CD8-positive, alpha-beta memory T cell (primary cell): Measurements from ENCODE around the gene RPH3AL. TPM values are rescaled to one million over a fixed set of nuclear protein-coding genes. Genes with fewer than 3 reads are reported as not detected.

Experiments
- CTCF ChIA-PET: fragments of 350-600 bp; sonication (Branson Sonifier 250); formaldehyde crosslinking; loops from one replicate; lab custom pipeline; 2021; ENCODE audit warnings: antibody characterized with exemption; lab: Charles Lee
- POLR2A ChIA-PET: fragments of 350-600 bp; sonication (Branson Sonifier 250); formaldehyde crosslinking; loops from one replicate; lab custom pipeline; 2021; ENCODE audit warnings: antibody characterized with exemption; lab: Charles Lee
- DNase-seq, 5 donors: peaks; one replicate each; pipeline versions ENCODE4 v3.0.0 to v3.0.0-alpha.2; 2020 to 2022; ENCODE audit warnings: mixed read lengths in 1 of 5
- H3K27ac ChIP-seq: one replicate; pipeline ENCODE4 v1.7.0; 2013; ENCODE audit warnings: low read depth, mild to moderate bottlenecking, low read length, moderate library complexity
- H3K27me3 ChIP-seq: 2 replicates; pipeline ENCODE4 v1.7.0; 2013; ENCODE audit warnings: low read length, mild to moderate bottlenecking; ENCODE audit not compliant: insufficient read depth, poor library complexity, severe bottlenecking
- H3K36me3 ChIP-seq: 2 replicates; pipeline ENCODE4 v1.7.0; 2013; ENCODE audit warnings: mild to moderate bottlenecking, low read length, moderate library complexity; ENCODE audit not compliant: insufficient read depth
- H3K4me1 ChIP-seq: 2 replicates; pipeline ENCODE4 v1.7.0; 2013; ENCODE audit warnings: mild to moderate bottlenecking, low read length, moderate library complexity; ENCODE audit not compliant: insufficient read depth
- H3K4me3 ChIP-seq: 2 replicates; pipeline ENCODE4 v1.7.0; 2013; ENCODE audit warnings: mild to moderate bottlenecking, low read length
- H3K9me3 ChIP-seq: 2 replicates; pipeline ENCODE4 v1.7.0; 2013; ENCODE audit warnings: mild to moderate bottlenecking, low read length
- H3K27ac Mint-ChIP-seq, 8 donors: one replicate each; pipeline ENCODE4 v1.8.0; 2020 to 2021; ENCODE audit warnings: mixed read lengths in 8 of 8, mild to moderate bottlenecking in 6 of 8, inconsistent platforms in 3 of 8, moderate library complexity in 3 of 8
- H3K27me3 Mint-ChIP-seq, 2 donors: one replicate each; pipeline ENCODE4 v1.8.0; 2020 to 2021; ENCODE audit warnings: mixed read lengths in 2 of 2, mild to moderate bottlenecking in 1 of 2, moderate library complexity in 1 of 2
- H3K36me3 Mint-ChIP-seq, 3 donors: one replicate each; pipeline ENCODE4 v1.8.0; 2020 to 2021; ENCODE audit warnings: mixed read lengths in 3 of 3, inconsistent platforms in 1 of 3, mild to moderate bottlenecking in 1 of 3
- H3K4me1 Mint-ChIP-seq, 3 donors: one replicate each; pipeline ENCODE4 v1.8.0; 2020 to 2021; ENCODE audit warnings: mixed read lengths in 3 of 3, inconsistent platforms in 1 of 3, mild to moderate bottlenecking in 1 of 3
- H3K4me3 Mint-ChIP-seq, 7 donors: one replicate each; pipeline ENCODE4 v1.8.0; 2020 to 2021; ENCODE audit warnings: mixed read lengths in 7 of 7, mild to moderate bottlenecking in 6 of 7, moderate library complexity in 4 of 7, inconsistent platforms in 2 of 7
- H3K9me3 Mint-ChIP-seq, 5 donors: one replicate each; pipeline ENCODE4 v1.8.0; 2020 to 2022; ENCODE audit warnings: mixed read lengths in 5 of 5, mild to moderate bottlenecking in 3 of 5, moderate library complexity in 2 of 5, inconsistent platforms in 1 of 5
- polyA plus RNA-seq: library from polyadenylated mRNA; unstranded; fragments of 300-500 nt; fragmentation: Illumina TruSeq; gene quantifications from one replicate; pipeline ENCODE4 v1.2.3, GENCODE V29; 2021
- total RNA-seq, 2 experiments: library from RNA; stranded (reverse); gene quantifications; one replicate each; pipeline ENCODE4 v1.2.3, GENCODE V29; 2021

Gene RPH3AL, protein sequence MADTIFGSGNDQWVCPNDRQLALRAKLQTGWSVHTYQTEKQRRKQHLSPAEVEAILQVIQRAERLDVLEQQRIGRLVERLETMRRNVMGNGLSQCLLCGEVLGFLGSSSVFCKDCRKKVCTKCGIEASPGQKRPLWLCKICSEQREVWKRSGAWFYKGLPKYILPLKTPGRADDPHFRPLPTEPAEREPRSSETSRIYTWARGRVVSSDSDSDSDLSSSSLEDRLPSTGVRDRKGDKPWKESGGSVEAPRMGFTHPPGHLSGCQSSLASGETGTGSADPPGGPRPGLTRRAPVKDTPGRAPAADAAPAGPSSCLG
- 1 to 10 TPM in 1 of 2 experiments, under 1 TPM in 1; 0.91 to 2.0 TPM for total RNA-seq
- polyA plus RNA-seq: 3.7 TPM

DNA sequence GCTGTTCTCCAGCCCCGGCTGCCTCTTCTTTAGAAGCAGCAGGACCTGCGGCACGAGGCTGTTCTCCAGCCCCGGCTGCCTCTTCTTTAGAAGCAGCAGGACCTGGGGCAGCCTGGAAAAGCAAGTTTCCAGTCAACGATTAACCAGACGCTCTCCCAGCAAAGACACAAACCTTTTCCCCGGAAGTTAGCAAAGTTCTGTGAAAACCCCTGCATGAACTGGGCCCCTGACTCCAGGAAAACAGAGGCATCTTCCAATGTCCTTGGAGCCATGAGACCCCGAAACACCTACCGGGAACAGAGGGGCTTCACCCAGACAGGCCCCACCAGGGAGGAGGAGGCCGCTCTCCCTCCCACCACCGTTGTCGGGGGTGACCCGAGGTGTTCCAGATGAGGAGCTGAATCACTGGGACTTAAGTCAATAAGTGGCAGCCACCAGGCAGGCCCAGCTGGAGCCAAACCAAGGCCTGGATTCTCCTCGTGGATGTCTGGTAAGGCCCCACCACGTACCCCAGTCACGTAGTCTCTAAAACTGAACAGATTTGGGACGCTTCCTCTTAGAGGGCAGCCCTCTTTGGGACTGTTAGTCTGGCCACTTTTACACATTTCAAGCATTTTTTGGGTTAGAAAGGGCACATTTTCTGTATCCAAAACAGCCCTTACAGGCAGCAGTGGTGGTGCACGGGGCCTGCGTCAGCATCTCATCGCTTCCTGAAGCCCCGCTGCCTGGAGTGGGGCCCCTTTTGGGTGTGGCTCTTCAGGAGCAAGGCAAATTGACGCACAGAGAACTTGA is at the start of gene RPH3AL:
Gene RPH3AL (minus strand): TSS at position 387 of the 792 bp plus-strand sequence. CDS start 25,264 bp downstream, outside the sequence.
- ChIA-PET POLR2A (no interaction called here), CTCF (no interaction called here)
- Histone ChIP-seq H3K27me3 (no peaks in the 10 kb centered on the region), H3K4me3 (no peak within 1 kb of the TSS), H3K36me3 (no peaks in the 10 kb centered on the region), H3K27ac (no peak within 1 kb of the TSS), H3K9me3 (no peaks in the 10 kb centered on the region), H3K4me1 (no peaks in the 10 kb centered on the region)
- no peaks in the 10 kb centered on the region for H3K9me3 Mint-ChIP-seq
- no peaks in the 10 kb centered on the region for H3K36me3 Mint-ChIP-seq
- H3K27me3 Mint-ChIP-seq: peaks cover 0 to 2% of the 10 kb centered on the region in 2 donors
- H3K4me1 Mint-ChIP-seq: peaks cover 0 to 2% (median 0%) of the 10 kb centered on the region in 3 donors
- H3K4me3 Mint-ChIP-seq: no peak within 1 kb of the TSS
- no peak for DNase-seq
- H3K27ac Mint-ChIP-seq: peak within 1 kb of the TSS in 2 of 8 donors; percentile 29 to 47

DNA sequence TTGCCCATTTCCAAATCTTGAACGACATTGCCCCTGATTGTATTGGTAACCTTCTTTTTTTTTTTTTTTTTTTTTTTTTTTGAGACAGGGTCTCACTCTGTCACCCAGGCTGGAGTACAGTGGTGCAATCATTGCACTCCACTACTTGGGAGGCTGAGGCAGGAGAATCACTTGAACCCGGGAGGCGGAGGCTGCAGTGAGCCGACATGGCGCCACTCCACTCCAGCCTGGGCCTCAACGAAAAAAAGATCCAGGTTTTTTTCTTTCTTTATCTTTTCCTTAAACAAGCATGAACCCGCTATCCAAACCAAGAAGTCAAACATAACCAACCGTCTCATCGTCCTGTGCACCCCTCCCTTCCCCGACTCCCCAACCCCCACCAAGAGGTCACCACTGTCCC is 47.6 kb upstream of the RPH3AL start:
- no peak overlapping the region for H3K27ac Mint-ChIP-seq
- Histone ChIP-seq H3K9me3 (no peaks in the 10 kb centered on the region), H3K27ac (no peak overlapping the region), H3K4me3 (no peak overlapping the region), H3K27me3 (no peaks in the 10 kb centered on the region), H3K4me1 (no peaks in the 10 kb centered on the region), H3K36me3 (peaks cover 22% of the 10 kb centered on the region)
- peaks cover 2 to 8% (median 3%) of the 10 kb centered on the region in 3 donors for H3K4me1 Mint-ChIP-seq
- H3K27me3 Mint-ChIP-seq: no peaks in the 10 kb centered on the region
- POLR2A ChIA-PET: no interaction called here
- no peak overlapping the region for H3K4me3 Mint-ChIP-seq
- no peak for DNase-seq
- H3K9me3 Mint-ChIP-seq: no peaks in the 10 kb centered on the region
- CTCF ChIA-PET: interaction anchor here (2.8 kb wide), 1 partner anchor 300 kb away, joined by 13 read pairs; no protein-coding TSS in a partner anchor
- H3K36me3 Mint-ChIP-seq: peaks cover 4 to 23% (median 4%) of the 10 kb centered on the region in 3 donors

DNA sequence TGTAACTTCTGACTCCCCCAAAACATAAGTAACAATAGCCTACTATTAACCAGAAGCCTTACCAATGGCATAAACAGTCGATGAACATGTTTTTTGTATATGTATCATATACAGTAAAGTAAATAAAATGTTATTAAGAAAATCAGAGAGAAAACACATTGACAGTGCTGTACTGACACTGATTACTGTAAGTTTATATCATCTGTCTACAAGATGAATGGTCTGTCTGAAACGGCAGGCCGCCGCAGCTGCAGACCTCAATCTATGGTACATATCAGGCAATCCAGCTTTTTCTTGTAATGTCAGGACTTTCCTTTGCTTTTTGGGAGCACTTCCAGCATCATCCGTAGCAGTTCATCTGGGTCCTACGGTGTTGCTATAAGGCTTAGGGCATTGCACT is 44.2 kb upstream of the RPH3AL start:
- Mint-ChIP-seq H3K36me3 (peaks cover 0 to 13% (median 0%) of the 10 kb centered on the region in 3 donors), H3K4me3 (no peak overlapping the region), H3K27ac (no peak overlapping the region), H3K9me3 (no peaks in the 10 kb centered on the region), H3K4me1 (no peaks in the 10 kb centered on the region), H3K27me3 (peaks cover 0 to 2% of the 10 kb centered on the region in 2 donors)
- Histone ChIP-seq H3K9me3 (no peaks in the 10 kb centered on the region), H3K36me3 (peaks cover 14% of the 10 kb centered on the region), H3K4me3 (no peak overlapping the region), H3K27me3 (no peaks in the 10 kb centered on the region), H3K27ac (no peak overlapping the region), H3K4me1 (no peaks in the 10 kb centered on the region)
- CTCF ChIA-PET: no interaction called here
- DNase-seq: no peak
- POLR2A ChIA-PET: interaction anchor here (0.6 kb wide), 1 partner anchor 20 kb away, joined by 3 read pairs; no protein-coding TSS in a partner anchor

DNA sequence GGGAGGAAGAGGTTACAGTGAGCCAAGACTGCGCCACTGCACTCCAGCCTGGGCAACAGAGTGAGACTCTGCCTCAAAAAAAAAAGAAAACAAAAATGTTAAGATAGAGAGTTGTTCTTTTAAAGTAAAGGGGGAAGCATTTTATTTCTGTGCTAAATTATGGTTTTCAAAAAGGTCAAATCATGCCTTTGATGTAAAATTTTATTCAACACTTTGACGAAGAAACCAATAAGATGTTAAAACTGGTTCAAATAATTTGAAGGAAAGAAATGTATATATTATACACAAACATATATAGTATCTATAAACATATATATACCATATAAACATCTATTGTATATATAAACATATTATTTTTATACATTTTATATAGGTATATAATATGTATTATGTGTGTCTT is 43.4 kb upstream of the RPH3AL start:
- POLR2A ChIA-PET: no interaction called here
- CTCF ChIA-PET: no interaction called here
- H3K27me3 Mint-ChIP-seq: peaks cover 0 to 2% of the 10 kb centered on the region in 2 donors

DNA sequence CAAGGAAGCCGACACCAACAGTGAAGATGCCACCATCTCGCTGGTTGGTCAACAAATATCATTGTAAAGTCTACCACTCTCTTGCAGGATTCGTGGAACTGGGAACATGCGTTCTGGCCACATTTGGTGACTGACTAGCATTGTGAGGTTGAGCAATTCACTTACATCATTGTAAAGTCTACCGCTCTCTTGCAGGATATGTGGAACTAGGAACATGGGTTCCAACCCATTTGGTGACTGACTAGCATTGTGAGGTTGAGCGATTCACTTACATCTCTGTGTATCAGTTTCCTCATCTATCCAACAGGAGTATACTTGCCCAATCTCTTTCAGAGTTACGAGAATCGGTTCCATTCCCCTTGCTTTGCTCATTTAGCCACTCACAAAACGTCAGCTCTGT is 42.6 kb upstream of the RPH3AL start:
- H3K9me3 Mint-ChIP-seq: no peaks in the 10 kb centered on the region
- DNase-seq: no peak
- Histone ChIP-seq H3K4me3 (no peak overlapping the region), H3K36me3 (no peaks in the 10 kb centered on the region), H3K27ac (no peak overlapping the region), H3K9me3 (no peaks in the 10 kb centered on the region), H3K27me3 (no peaks in the 10 kb centered on the region), H3K4me1 (no peaks in the 10 kb centered on the region)
- no peak overlapping the region for H3K27ac Mint-ChIP-seq
- H3K36me3 Mint-ChIP-seq: peaks cover 0 to 8% (median 0%) of the 10 kb centered on the region in 3 donors
- no peaks in the 10 kb centered on the region for H3K4me1 Mint-ChIP-seq
- H3K4me3 Mint-ChIP-seq: no peak overlapping the region
- H3K27me3 Mint-ChIP-seq: peaks cover 0 to 3% of the 10 kb centered on the region in 2 donors
- ChIA-PET CTCF (no interaction called here), POLR2A (no interaction called here)

More for the DNA sequence above, 43.4 kb upstream of the RPH3AL start:
- peaks cover 6% of the 10 kb centered on the region for H3K36me3 ChIP-seq
- Mint-ChIP-seq H3K27ac (no peak overlapping the region), H3K4me3 (no peak overlapping the region), H3K9me3 (no peaks in the 10 kb centered on the region), H3K36me3 (peaks cover 0 to 9% (median 0%) of the 10 kb centered on the region in 3 donors), H3K4me1 (no peaks in the 10 kb centered on the region)
- H3K27ac ChIP-seq: no peak overlapping the region
- DNase-seq: no peak
- H3K9me3 ChIP-seq: no peaks in the 10 kb centered on the region
- H3K27me3 ChIP-seq: no peaks in the 10 kb centered on the region
- no peaks in the 10 kb centered on the region for H3K4me1 ChIP-seq
- H3K4me3 ChIP-seq: no peak overlapping the region

DNA sequence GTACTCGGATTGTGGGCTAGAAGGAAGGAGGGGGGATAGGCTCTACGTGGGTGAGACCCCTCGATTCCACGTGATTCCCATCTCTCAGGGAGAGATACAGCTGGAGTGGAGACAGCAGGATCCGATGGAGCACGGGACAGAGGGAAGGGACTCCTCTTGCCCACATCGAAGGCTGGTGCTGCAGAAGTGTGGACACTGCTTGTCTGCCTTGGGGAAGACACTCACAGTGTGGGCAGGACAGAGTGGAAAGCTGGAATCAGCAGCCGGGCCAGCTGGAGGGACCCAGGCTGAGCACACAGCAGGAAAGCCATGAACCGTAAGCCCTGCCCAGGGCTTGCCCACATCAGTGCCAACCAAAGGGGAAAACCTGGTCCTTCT is 42.1 kb upstream of the RPH3AL start:
- Histone ChIP-seq H3K9me3 (no peaks in the 10 kb centered on the region), H3K4me3 (no peak overlapping the region), H3K36me3 (no peaks in the 10 kb centered on the region), H3K27ac (no peak overlapping the region), H3K4me1 (no peaks in the 10 kb centered on the region), H3K27me3 (no peaks in the 10 kb centered on the region)
- ChIA-PET POLR2A (no interaction called here), CTCF (no interaction called here)
- DNase-seq: no peak
- no peaks in the 10 kb centered on the region for H3K9me3 Mint-ChIP-seq
- H3K27ac Mint-ChIP-seq: no peak overlapping the region
- no peak overlapping the region for H3K4me3 Mint-ChIP-seq
- peaks cover 0 to 4% (median 0%) of the 10 kb centered on the region in 3 donors for H3K36me3 Mint-ChIP-seq
- H3K4me1 Mint-ChIP-seq: no peaks in the 10 kb centered on the region
- peaks cover 0 to 3% of the 10 kb centered on the region in 2 donors for H3K27me3 Mint-ChIP-seq

DNA sequence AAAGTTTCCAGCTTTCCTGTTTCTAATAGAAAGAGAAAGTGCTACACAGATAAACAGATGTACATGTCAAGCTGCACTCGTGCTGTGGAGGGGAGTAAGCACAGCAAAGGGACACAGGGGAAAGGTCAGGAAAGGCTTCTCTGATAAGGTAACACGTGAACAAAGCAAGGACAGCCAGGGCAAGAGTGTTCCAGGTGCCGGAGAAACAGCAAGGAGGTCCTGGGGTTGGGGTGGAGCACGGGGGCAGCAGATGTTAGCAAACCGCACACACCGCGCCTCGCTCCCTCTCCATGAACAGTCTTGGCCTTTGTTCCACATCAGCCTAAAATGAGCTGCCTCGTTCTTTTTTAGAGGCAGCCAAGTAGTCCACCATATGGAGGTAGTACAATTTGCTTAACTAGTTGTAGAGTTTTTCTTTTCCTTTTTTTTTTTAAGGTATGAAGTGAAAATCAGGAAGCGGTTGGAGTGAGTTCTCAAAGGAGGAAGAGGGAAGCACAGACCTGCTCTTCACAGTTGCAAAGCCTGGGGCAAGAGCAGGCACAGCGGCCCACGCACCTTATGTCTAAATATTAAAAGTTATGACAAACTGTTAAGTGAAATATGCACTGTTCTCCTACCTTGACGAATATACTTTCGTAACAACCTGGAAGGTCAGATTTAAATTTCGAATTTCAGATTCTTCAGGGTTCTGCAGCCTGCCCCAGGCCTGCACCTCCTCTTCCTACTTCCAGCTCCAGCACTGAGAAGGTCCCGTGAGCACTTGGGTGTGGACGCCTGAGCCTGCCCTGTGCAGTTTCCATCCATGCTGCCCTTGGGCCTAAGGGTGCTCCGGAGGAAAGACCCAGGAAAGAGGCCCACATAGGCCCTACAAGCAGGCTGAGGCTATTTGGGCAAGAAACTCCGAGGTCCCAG is 41.5 kb upstream of the RPH3AL start:
- H3K9me3 Mint-ChIP-seq: no peaks in the 10 kb centered on the region
- Histone ChIP-seq H3K27ac (no peak overlapping the region), H3K9me3 (no peaks in the 10 kb centered on the region), H3K4me3 (no peak overlapping the region), H3K27me3 (no peaks in the 10 kb centered on the region), H3K4me1 (no peaks in the 10 kb centered on the region), H3K36me3 (no peaks in the 10 kb centered on the region)
- H3K4me1 Mint-ChIP-seq: no peaks in the 10 kb centered on the region
- ChIA-PET POLR2A (no interaction called here), CTCF (no interaction called here)
- no peak for DNase-seq
- no peak overlapping the region for H3K4me3 Mint-ChIP-seq
- H3K36me3 Mint-ChIP-seq: peaks cover 0 to 2% (median 0%) of the 10 kb centered on the region in 3 donors
- peaks cover 0 to 3% of the 10 kb centered on the region in 2 donors for H3K27me3 Mint-ChIP-seq
- peak overlapping the region in 3 of 8 donors; percentile 2 to 42 (median 31) for H3K27ac Mint-ChIP-seq
